Activated naive CD4-positive, alpha-beta T cell treated with anti-CD3 and anti-CD28 coated beads, Interleukin-2, amount 50 U/mL, for 24 hours (primary cell): ENCODE data around the gene NCLN.

Source experiments
- H3K27ac Mint-ChIP-seq: one replicate; pipeline ENCODE4 v1.8.0; 2021; ENCODE audit warnings: mild to moderate bottlenecking, mixed read lengths
- H3K27me3 Mint-ChIP-seq: one replicate; pipeline ENCODE4 v1.8.0; 2021; ENCODE audit warnings: mixed read lengths
- H3K36me3 Mint-ChIP-seq: one replicate; pipeline ENCODE4 v1.8.0; 2021; ENCODE audit warnings: mixed read lengths
- H3K4me1 Mint-ChIP-seq: one replicate; pipeline ENCODE4 v1.8.0; 2021; ENCODE audit warnings: mixed read lengths
- H3K4me3 Mint-ChIP-seq: one replicate; pipeline ENCODE4 v1.8.0; 2021; ENCODE audit warnings: mild to moderate bottlenecking, mixed read lengths
- H3K9me3 Mint-ChIP-seq: one replicate; pipeline ENCODE4 v1.8.0; 2021; ENCODE audit warnings: mixed read lengths

NCLN gene, protein sequence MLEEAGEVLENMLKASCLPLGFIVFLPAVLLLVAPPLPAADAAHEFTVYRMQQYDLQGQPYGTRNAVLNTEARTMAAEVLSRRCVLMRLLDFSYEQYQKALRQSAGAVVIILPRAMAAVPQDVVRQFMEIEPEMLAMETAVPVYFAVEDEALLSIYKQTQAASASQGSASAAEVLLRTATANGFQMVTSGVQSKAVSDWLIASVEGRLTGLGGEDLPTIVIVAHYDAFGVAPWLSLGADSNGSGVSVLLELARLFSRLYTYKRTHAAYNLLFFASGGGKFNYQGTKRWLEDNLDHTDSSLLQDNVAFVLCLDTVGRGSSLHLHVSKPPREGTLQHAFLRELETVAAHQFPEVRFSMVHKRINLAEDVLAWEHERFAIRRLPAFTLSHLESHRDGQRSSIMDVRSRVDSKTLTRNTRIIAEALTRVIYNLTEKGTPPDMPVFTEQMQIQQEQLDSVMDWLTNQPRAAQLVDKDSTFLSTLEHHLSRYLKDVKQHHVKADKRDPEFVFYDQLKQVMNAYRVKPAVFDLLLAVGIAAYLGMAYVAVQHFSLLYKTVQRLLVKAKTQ

DNA sequence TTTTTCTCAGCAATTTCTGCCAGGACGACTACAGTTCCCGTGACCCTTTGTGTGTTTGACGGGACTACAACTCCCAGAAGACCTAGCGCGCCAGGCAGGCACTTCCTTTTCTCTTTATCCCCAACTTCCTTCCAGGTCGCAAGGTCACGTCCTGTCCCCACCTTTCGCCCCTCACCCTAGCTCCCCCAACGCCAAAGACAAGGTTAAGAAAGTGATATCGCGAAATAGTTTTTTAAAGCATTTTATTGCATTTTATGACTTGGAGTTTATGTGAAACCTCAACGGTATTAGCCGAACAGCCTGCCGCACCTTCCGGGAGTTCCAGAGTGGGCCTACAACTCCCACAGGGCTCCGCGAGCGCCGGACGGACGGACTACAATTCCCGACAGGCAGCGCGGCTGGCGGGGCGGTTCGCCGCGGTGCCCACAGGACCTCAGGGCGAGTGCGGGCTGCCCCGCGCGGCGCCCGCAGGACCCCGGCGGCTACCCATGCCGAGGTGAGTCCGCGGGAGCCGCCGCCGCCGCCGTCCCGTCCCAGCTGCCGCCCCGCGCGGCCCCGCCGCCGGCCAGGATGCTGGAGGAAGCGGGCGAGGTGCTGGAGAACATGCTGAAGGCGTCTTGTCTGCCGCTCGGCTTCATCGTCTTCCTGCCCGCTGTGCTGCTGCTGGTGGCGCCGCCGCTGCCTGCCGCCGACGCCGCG, at the start of gene NCLN:
Gene NCLN, plus strand, starts transcription at position 470 of the 699 bp plus-strand sequence. Its CDS starts 101 bp downstream, at position 571.
- H3K9me3 Mint-ChIP-seq: no peaks in the 10 kb centered on the region

DNA sequence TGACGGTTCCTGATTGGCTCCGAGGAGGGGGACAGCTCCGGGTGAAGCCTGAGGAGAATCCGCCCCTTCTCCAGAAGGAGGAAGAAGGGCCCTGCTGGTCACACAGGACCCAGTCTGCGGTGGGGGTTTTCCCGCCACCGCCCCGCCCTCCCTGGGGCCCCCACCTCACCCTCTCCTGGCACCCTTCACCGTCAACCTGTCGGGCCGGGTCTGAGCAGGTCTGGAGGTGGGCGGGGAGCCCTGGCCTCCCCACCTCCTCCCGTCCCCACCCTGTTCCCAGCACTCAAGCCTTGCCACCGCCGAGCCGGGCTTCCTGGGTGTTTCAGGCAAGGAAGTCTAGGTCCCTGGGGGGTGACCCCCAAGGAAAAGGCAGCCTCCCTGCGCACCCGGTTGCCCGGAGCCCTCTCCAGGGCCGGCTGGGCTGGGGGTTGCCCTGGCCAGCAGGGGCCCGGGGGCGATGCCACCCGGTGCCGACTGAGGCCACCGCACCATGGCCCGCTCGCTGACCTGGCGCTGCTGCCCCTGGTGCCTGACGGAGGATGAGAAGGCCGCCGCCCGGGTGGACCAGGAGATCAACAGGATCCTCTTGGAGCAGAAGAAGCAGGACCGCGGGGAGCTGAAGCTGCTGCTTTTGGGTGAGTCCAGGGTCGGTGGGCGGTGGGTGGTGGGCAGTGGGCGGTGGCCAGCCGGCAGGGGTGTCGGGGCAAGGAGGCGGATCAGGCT, 49.6 kb upstream of the NCLN start, which contains the start of gene GNA15:
Gene GNA15, plus strand, starts transcription at position 73 of the 723 bp plus-strand sequence. Its CDS starts 418 bp downstream, at position 491.
- Mint-ChIP-seq H3K27me3 (peaks cover 6% of the 10 kb centered on the region), H3K27ac (no peak within 1 kb of the TSS), H3K9me3 (no peaks in the 10 kb centered on the region), H3K36me3 (peaks cover 2% of the 10 kb centered on the region), H3K4me1 (peaks cover 25% of the 10 kb centered on the region), H3K4me3 (peak within 1 kb of the TSS; percentile 47)

More for the DNA sequence above, at the start of gene NCLN:
- Mint-ChIP-seq H3K27me3 (no peaks in the 10 kb centered on the region), H3K27ac (peak within 1 kb of the TSS; percentile 99), H3K4me1 (peaks cover 52% of the 10 kb centered on the region), H3K36me3 (peaks cover 6% of the 10 kb centered on the region), H3K4me3 (peak within 1 kb of the TSS; percentile 98)

DNA sequence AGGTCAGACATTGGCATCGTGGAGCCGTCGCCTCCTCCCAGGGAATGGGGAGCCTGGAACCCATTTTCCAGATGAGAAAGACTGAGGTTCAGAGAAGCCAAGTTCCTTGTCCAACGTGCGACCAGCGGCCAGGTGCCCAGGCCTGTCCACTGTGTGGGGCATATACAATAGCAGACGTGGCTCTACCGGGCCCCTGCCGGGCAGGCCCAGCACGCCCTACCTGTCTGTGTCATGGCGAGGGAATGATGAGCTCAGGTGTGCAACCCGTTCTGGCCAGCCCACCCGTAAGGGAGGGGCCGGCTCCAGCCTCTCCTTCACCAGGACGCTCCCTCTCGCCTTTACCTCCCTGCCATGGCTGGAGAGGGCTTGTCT, 49.1 kb upstream of the NCLN start:
- no peak overlapping the region for H3K27ac Mint-ChIP-seq
- H3K4me3 Mint-ChIP-seq: peak overlapping the region; percentile 47
- H3K4me1 Mint-ChIP-seq: peaks cover 25% of the 10 kb centered on the region
- peaks cover 2% of the 10 kb centered on the region for H3K36me3 Mint-ChIP-seq
- H3K9me3 Mint-ChIP-seq: no peaks in the 10 kb centered on the region
- peaks cover 6% of the 10 kb centered on the region for H3K27me3 Mint-ChIP-seq

DNA sequence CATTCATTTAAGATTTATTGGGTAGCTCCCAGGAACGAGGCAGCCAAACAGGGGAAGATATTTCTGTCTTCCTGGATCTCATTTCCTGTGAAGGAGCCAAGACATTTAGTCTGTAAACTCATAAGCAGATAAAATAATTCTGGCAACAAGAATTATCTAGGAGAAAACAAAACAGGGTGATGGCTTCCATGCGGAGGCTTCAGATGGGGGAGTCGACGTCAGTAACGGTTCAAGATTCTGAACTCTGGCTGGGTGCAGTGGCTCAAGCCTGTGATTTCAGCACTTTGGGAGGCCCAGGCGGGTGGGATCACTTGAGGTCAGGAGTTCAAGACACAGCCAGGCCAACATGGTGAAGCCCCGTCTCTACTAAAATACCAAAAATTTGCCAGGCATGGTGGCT, 48.6 kb upstream of the NCLN start:
- Mint-ChIP-seq H3K4me3 (peak overlapping the region; percentile 47), H3K9me3 (no peaks in the 10 kb centered on the region), H3K4me1 (peaks cover 28% of the 10 kb centered on the region), H3K27me3 (peaks cover 6% of the 10 kb centered on the region), H3K27ac (no peak overlapping the region), H3K36me3 (peaks cover 2% of the 10 kb centered on the region)

DNA sequence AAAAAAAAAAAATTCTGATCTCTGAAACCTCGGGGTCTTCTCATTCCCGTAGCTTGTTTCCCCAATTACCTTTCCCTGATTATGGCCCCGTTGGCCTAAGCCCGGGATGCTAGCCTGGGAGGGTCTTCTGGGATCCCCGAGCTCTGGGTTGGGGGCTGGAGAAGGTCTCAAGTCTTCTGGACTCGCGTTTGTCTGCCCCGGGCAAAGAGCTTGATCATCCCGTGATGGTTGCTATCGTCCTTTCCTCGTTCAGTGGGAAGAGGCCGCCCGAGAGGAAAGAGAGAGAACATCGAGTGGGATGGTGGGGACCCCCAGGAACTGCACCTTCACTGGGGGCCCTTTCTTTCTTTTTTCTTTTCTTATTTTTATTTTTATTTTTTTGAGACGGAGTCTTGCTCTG, 47.5 kb upstream of the NCLN start:
- no peaks in the 10 kb centered on the region for H3K9me3 Mint-ChIP-seq
- peaks cover 2% of the 10 kb centered on the region for H3K36me3 Mint-ChIP-seq
- no peak overlapping the region for H3K27ac Mint-ChIP-seq
- H3K27me3 Mint-ChIP-seq: peaks cover 6% of the 10 kb centered on the region
- no peak overlapping the region for H3K4me3 Mint-ChIP-seq
- peaks cover 26% of the 10 kb centered on the region for H3K4me1 Mint-ChIP-seq

DNA sequence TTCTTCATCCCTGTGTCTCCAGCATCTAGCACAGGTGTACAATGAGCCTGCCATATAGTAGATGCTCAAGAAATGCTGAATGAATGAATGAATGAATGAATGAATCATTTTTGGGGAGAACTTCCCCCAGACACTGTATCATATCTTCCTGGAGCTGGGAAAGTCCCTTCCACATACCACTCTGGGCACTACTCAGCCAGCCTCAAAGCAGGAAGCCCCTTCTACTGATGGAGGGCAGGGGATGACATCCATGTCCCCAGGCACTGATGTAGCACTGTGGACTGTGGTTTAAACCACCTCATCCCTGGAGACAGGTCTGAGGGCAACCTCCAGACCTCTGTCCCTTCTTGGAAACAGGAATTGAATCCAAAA, 45.1 kb upstream of the NCLN start:
- H3K27ac Mint-ChIP-seq: no peak overlapping the region
- H3K4me1 Mint-ChIP-seq: peaks cover 18% of the 10 kb centered on the region
- H3K4me3 Mint-ChIP-seq: no peak overlapping the region
- no peaks in the 10 kb centered on the region for H3K9me3 Mint-ChIP-seq
- peaks cover 2% of the 10 kb centered on the region for H3K36me3 Mint-ChIP-seq
- peaks cover 5% of the 10 kb centered on the region for H3K27me3 Mint-ChIP-seq

DNA sequence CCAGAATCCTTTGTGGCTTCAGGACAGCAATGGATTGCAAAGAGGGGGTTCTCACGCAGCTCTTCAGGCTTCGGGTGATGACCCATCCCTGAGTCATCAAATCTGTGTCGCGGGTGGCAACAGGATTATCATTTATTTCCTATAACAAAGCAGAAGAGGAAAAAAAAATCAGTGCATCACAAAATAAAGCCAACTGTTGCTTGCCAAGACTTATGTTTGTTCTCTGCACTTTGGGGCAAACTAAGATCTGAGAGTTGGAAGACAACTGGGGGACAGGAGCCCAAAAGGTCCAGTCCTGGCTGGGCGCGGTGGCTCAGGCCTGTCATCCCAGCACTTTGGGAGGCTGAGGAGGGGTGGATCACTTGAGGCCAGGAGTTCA, 43.4 kb upstream of the NCLN start:
- Mint-ChIP-seq H3K4me3 (no peak overlapping the region), H3K27me3 (no peaks in the 10 kb centered on the region), H3K9me3 (no peaks in the 10 kb centered on the region), H3K36me3 (no peaks in the 10 kb centered on the region), H3K4me1 (peaks cover 18% of the 10 kb centered on the region), H3K27ac (peak overlapping the region; percentile 47)

DNA sequence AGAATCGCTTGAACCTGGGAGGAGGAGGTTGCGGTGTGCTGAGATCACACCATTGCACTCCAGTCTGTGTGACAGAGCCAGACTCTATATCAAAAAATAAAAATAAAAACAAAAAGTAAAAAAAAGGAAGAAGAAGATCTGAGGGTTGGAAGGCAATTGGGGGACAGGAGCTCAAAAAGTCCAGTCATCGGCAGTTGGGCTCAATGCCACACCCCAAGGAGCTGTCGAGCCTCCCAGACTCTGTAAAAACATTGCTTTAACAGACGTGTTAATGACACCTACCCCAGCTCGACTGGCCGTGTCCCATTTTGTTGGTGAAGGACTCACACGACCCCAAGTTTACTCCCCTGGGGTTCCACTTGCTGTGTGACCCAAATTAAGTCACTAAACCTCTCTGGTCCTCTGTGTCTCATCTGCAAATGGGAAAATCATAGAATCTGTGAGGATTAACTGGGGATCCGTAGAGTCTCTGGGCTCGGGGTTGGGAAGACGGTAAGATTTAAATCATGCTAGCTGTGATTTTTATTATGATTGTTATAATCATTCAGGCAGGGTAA, 42.9 kb upstream of the NCLN start:
- Mint-ChIP-seq H3K4me1 (peaks cover 18% of the 10 kb centered on the region), H3K36me3 (no peaks in the 10 kb centered on the region), H3K27ac (no peak overlapping the region), H3K27me3 (no peaks in the 10 kb centered on the region), H3K9me3 (no peaks in the 10 kb centered on the region), H3K4me3 (no peak overlapping the region)

DNA sequence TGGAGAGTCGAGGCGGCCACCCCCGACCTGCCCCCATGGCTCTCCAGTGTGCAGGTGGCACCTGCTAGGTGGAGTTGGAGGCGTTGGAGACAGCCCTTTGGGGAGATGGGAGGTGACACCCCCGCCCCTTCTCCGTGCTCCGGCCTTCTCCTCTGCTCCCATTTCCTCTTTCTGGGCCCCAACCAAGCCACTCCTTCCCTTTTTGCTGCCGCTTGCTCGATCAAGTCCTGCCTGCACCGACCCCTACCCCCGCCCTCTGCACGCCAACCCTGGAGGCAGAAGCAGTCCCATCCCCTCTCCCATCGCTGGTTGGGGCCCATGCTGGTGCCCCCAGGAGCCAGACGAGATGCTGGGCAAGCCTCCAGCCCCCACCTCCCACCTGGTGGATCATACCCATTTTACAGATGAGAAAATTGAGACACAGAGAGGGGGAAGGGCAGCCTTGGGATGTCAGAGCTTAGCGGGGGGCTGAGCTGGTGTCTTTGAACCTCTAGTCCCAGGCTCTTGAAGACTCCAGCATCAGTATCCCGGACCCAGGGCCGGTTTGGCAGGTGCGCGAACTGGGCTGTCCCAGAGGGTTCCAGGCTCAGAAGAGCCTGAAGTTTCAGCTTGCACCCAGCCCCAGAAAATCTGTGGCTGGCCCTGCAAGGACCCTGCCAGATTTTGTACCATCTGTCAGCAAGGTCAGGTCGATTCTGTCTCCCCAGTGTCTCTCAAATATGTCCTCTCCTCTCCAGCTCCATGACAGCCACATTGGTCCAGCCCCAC, 39.6 kb upstream of the NCLN start:
- no peaks in the 10 kb centered on the region for H3K36me3 Mint-ChIP-seq
- H3K27me3 Mint-ChIP-seq: no peaks in the 10 kb centered on the region

DNA sequence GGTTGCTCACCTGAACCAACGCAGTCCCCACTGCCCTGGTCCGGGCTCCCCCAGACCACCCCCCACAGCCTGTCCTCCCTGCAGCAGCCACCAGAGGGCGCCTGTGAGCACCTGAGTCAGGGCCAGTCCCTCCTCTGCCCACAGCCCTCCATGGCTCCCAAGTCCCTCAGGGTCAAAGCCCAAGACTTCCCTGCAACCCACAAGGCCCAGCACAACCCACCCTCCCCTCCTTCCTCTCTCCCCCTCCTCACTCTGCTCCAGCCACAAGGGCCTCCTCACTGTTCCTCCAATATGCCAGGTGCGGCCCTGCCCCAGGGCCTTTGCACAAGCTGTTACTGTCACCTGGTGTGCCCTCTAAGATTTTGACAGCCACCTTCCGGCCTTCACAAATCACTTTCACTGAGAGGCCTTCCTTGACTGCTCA, 39.0 kb upstream of the NCLN start:
- Mint-ChIP-seq H3K9me3 (no peaks in the 10 kb centered on the region), H3K36me3 (no peaks in the 10 kb centered on the region), H3K27me3 (no peaks in the 10 kb centered on the region), H3K4me1 (peaks cover 8% of the 10 kb centered on the region), H3K4me3 (no peak overlapping the region), H3K27ac (peak overlapping the region; percentile 23)

More for the DNA sequence above, 39.6 kb upstream of the NCLN start:
- Mint-ChIP-seq H3K4me1 (peaks cover 9% of the 10 kb centered on the region), H3K4me3 (no peak overlapping the region), H3K9me3 (no peaks in the 10 kb centered on the region), H3K27ac (peak overlapping the region; percentile 23)

DNA sequence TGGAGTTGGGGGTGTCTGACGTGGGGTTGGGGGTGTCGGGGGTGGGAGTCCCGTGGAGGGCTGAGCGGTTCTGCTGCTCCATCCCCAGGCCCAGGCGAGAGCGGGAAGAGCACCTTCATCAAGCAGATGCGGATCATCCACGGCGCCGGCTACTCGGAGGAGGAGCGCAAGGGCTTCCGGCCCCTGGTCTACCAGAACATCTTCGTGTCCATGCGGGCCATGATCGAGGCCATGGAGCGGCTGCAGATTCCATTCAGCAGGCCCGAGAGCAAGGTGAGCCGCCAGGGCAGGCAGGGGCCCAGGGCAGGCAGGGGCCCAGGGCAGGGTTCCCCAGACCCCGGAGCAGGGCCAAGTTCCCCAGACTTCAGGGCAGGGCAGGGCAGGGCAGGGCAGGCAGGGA, 37.2 kb upstream of the NCLN start:
- Mint-ChIP-seq H3K36me3 (no peaks in the 10 kb centered on the region), H3K27ac (no peak overlapping the region), H3K9me3 (no peaks in the 10 kb centered on the region), H3K4me1 (no peaks in the 10 kb centered on the region), H3K27me3 (no peaks in the 10 kb centered on the region), H3K4me3 (no peak overlapping the region)

DNA sequence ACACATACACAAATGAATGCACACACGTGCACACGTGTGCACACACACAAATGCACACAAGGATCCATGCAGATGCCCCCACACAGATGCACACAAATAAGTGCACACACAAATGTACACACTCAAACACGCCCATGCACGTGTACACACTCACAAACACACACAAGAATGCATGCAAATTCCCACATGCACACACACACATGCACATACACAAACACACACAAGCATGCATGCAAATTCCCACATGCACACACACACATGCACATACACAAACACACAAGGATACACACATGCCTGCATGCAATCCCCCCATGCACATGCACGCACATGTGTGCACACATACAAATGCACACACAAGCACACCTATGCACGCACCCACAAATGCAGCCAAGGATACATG, 36.6 kb upstream of the NCLN start:
- H3K9me3 Mint-ChIP-seq: no peaks in the 10 kb centered on the region
- H3K4me1 Mint-ChIP-seq: no peaks in the 10 kb centered on the region
- no peak overlapping the region for H3K27ac Mint-ChIP-seq
- H3K27me3 Mint-ChIP-seq: no peaks in the 10 kb centered on the region
- H3K36me3 Mint-ChIP-seq: no peaks in the 10 kb centered on the region
- H3K4me3 Mint-ChIP-seq: no peak overlapping the region

DNA sequence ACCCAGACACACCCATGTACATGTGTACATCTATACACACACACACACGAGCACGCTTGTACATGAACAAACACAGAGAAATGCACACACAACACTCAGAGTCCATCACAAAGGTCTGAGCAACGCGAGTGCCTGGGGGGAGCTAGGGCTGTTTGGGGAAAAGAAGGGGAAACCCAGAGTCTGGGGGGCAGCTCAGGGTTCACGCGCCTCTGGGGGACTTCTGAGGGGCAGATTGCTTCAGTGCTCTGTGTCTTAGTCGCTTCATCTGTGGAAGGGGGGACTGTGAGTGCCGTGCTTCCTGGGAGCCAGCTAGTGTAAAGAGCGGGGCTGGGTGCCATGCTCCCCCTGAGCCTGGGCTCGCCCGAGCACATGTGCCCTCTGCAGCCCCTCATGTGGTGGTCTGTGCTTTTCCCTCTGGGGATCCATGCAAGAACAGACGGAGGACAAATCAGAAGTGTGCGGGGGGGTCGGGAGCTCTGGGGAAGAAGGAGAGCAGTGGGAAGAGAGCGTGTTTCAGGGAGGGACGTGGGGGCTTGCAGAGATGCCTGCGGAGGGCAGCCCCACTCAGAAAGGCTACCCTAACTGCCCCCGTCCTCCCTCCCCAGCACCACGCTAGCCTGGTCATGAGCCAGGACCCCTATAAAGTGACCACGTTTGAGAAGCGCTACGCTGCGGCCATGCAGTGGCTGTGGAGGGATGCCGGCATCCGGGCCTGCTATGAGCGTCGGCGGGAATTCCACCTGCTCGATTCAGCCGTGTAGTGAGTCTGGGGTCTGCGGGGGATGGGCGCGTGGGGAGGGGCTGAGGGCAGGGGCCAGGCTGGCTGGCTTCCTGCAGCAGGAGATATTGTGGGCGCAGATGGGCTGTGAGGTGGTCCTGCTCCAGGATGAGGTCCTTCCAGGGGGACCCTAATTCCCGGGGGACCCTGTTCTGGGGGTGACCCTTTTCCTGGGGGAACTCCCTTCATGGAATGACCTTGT, 35.9 kb upstream of the NCLN start:
- H3K9me3 Mint-ChIP-seq: no peaks in the 10 kb centered on the region
- H3K4me3 Mint-ChIP-seq: no peak overlapping the region
- H3K4me1 Mint-ChIP-seq: no peaks in the 10 kb centered on the region
- H3K36me3 Mint-ChIP-seq: no peaks in the 10 kb centered on the region
- H3K27ac Mint-ChIP-seq: no peak overlapping the region
- no peaks in the 10 kb centered on the region for H3K27me3 Mint-ChIP-seq
